ENCODE measurements around the gene HM13.

Gene HM13

GRCh38 chr20:31566658-31567379, 52.6 kb downstream of the HM13 start:
- no peaks in the 10 kb centered on the region for H3K27me3 ChIP-seq (replicated peaks; ENCODE audit: control insufficient read depth, insufficient read depth, low read length, poor library complexity, severe bottlenecking)
- no peak overlapping the region for H3K27ac ChIP-seq (ENCODE audit: insufficient read depth, low read length, poor library complexity, severe bottlenecking)
- H3K4me1 ChIP-seq (ENCODE audit: control insufficient read depth, insufficient read depth, low read length, poor library complexity, severe bottlenecking), result peaks cover 4% of the 10 kb centered on the region
- H3K9me3 ChIP-seq (ENCODE audit: control insufficient read depth, low read length), result no peaks in the 10 kb centered on the region
- peaks cover 40% of the 10 kb centered on the region for H3K36me3 ChIP-seq (ENCODE audit: control insufficient read depth, insufficient read depth, low read length)
- no peak overlapping the region for H3K4me3 ChIP-seq (ENCODE audit: insufficient read depth, low read depth, low read length, poor library complexity, severe bottlenecking)
- peak in 1 of 3 donors; percentile 6 for DNase-seq

DNA sequence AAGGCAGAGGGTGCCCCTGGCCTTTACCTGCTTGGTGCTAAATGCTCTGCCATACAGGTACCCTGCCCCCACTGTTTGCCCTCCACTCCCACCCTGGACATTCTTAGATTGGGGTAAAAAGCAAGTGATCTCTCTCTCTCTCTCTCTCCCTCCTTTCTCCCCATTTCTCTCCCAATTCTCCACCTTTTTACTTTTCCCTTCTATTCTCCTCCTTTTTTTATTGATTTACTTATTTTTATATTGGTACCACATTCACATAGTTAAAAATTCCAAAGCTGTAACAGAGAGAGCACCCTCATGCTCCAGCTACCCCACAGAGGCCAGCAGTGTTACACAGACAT, 53.1 kb downstream of the HM13 start:
- Histone ChIP-seq H3K4me1 (ENCODE audit: control insufficient read depth, insufficient read depth, low read length, poor library complexity, severe bottlenecking) (peaks cover 6% of the 10 kb centered on the region), H3K36me3 (ENCODE audit: control insufficient read depth, insufficient read depth, low read length) (peaks cover 35% of the 10 kb centered on the region), H3K4me3 (ENCODE audit: insufficient read depth, low read depth, low read length, poor library complexity, severe bottlenecking) (no peak overlapping the region), H3K9me3 (ENCODE audit: control insufficient read depth, low read length) (no peaks in the 10 kb centered on the region), H3K27ac (ENCODE audit: insufficient read depth, low read length, poor library complexity, severe bottlenecking) (no peak overlapping the region), H3K27me3 (replicated peaks; ENCODE audit: control insufficient read depth, insufficient read depth, low read length, poor library complexity, severe bottlenecking) (no peaks in the 10 kb centered on the region)
- no peak for DNase-seq

DNA sequence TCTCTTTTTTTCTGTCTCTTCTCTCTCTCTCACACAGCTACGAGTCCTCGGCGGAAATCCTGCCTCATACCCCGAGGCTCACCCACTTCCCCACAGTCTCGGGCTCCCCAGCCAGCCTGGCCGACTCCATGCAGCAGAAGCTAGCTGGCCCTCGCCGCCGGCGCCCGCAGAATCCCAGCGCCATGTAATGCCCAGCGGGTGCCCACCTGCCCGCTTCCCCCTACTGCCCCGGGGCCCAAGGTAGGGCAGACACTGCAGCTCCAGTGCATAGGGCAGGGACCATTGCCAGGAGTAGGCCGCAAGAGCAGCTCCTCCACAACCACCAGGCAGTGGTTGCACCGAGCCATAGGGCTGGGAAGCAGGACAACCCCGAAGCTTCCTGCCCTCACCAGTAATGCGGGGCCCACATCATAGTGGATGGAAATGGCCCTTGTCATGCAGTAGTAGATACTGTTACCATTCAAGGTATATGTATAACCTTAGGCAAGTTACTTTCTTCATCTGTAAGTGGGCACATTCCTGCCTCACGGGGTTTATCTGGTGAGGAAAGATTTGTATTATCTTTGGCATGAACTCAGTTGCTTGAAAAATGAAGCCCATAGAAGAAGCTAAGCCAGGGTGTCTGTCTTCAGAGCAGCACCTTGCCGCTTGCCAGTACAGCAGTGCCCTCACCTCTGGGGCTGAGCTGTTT, 53.9 kb downstream of the HM13 start:
- no peak overlapping the region for H3K4me3 ChIP-seq (ENCODE audit: insufficient read depth, low read depth, low read length, poor library complexity, severe bottlenecking)
- no peak for DNase-seq
- no peaks in the 10 kb centered on the region for H3K9me3 ChIP-seq (ENCODE audit: control insufficient read depth, low read length)

GRCh38 chr20:31568773-31569162, 54.5 kb downstream of the HM13 start:
- H3K27me3 ChIP-seq (replicated peaks; ENCODE audit: control insufficient read depth, insufficient read depth, low read length, poor library complexity, severe bottlenecking), result no peaks in the 10 kb centered on the region
- peaks cover 23% of the 10 kb centered on the region for H3K36me3 ChIP-seq (ENCODE audit: control insufficient read depth, insufficient read depth, low read length)
- H3K27ac ChIP-seq (ENCODE audit: insufficient read depth, low read length, poor library complexity, severe bottlenecking), result no peak overlapping the region
- H3K4me3 ChIP-seq (ENCODE audit: insufficient read depth, low read depth, low read length, poor library complexity, severe bottlenecking), result no peak overlapping the region
- peaks cover 17% of the 10 kb centered on the region for H3K4me1 ChIP-seq (ENCODE audit: control insufficient read depth, insufficient read depth, low read length, poor library complexity, severe bottlenecking)
- no peaks in the 10 kb centered on the region for H3K9me3 ChIP-seq (ENCODE audit: control insufficient read depth, low read length)
- no peak for DNase-seq

More for the DNA sequence above, 53.9 kb downstream of the HM13 start:
- no peak overlapping the region for H3K27ac ChIP-seq (ENCODE audit: insufficient read depth, low read length, poor library complexity, severe bottlenecking)
- H3K27me3 ChIP-seq (replicated peaks; ENCODE audit: control insufficient read depth, insufficient read depth, low read length, poor library complexity, severe bottlenecking), result no peaks in the 10 kb centered on the region
- peaks cover 27% of the 10 kb centered on the region for H3K36me3 ChIP-seq (ENCODE audit: control insufficient read depth, insufficient read depth, low read length)
- H3K4me1 ChIP-seq (ENCODE audit: control insufficient read depth, insufficient read depth, low read length, poor library complexity, severe bottlenecking), result peaks cover 12% of the 10 kb centered on the region

GRCh38 chr20:31569163-31570020, 55.1 kb downstream of the HM13 start:
- H3K4me1 ChIP-seq (ENCODE audit: control insufficient read depth, insufficient read depth, low read length, poor library complexity, severe bottlenecking), result peaks cover 18% of the 10 kb centered on the region
- DNase-seq, result peak; percentile 26 to 42 (median 36)
- no peak overlapping the region for H3K27ac ChIP-seq (ENCODE audit: insufficient read depth, low read length, poor library complexity, severe bottlenecking)

GRCh38 chr20:31570021-31570463, 55.8 kb downstream of the HM13 start:
- Histone ChIP-seq H3K27me3 (replicated peaks; ENCODE audit: control insufficient read depth, insufficient read depth, low read length, poor library complexity, severe bottlenecking) (no peaks in the 10 kb centered on the region), H3K27ac (ENCODE audit: insufficient read depth, low read length, poor library complexity, severe bottlenecking) (no peak overlapping the region), H3K9me3 (ENCODE audit: control insufficient read depth, low read length) (no peaks in the 10 kb centered on the region), H3K4me1 (ENCODE audit: control insufficient read depth, insufficient read depth, low read length, poor library complexity, severe bottlenecking) (peaks cover 18% of the 10 kb centered on the region), H3K36me3 (ENCODE audit: control insufficient read depth, insufficient read depth, low read length) (peaks cover 15% of the 10 kb centered on the region), H3K4me3 (ENCODE audit: insufficient read depth, low read depth, low read length, poor library complexity, severe bottlenecking) (no peak overlapping the region)
- DNase-seq, result no peak

More at GRCh38 chr20:31569163-31570020, 55.1 kb downstream of the HM13 start:
- Histone ChIP-seq H3K9me3 (ENCODE audit: control insufficient read depth, low read length) (no peaks in the 10 kb centered on the region), H3K27me3 (replicated peaks; ENCODE audit: control insufficient read depth, insufficient read depth, low read length, poor library complexity, severe bottlenecking) (no peaks in the 10 kb centered on the region), H3K36me3 (ENCODE audit: control insufficient read depth, insufficient read depth, low read length) (peaks cover 17% of the 10 kb centered on the region), H3K4me3 (ENCODE audit: insufficient read depth, low read depth, low read length, poor library complexity, severe bottlenecking) (no peak overlapping the region)

- no peak for DNase-seq
- Histone ChIP-seq H3K9me3 (ENCODE audit: control insufficient read depth, low read length) (no peaks in the 10 kb centered on the region), H3K27ac (ENCODE audit: insufficient read depth, low read length, poor library complexity, severe bottlenecking) (no peak overlapping the region), H3K36me3 (ENCODE audit: control insufficient read depth, insufficient read depth, low read length) (peaks cover 15% of the 10 kb centered on the region), H3K4me3 (ENCODE audit: insufficient read depth, low read depth, low read length, poor library complexity, severe bottlenecking) (no peak overlapping the region), H3K4me1 (ENCODE audit: control insufficient read depth, insufficient read depth, low read length, poor library complexity, severe bottlenecking) (peaks cover 18% of the 10 kb centered on the region), H3K27me3 (replicated peaks; ENCODE audit: control insufficient read depth, insufficient read depth, low read length, poor library complexity, severe bottlenecking) (no peaks in the 10 kb centered on the region)
These were observed 56.7 kb downstream of the HM13 start for GRCh38 chr20:31570735-31571617.

- peaks cover 11% of the 10 kb centered on the region for H3K36me3 ChIP-seq (ENCODE audit: control insufficient read depth, insufficient read depth, low read length)
- H3K4me3 ChIP-seq (ENCODE audit: insufficient read depth, low read depth, low read length, poor library complexity, severe bottlenecking), result peak overlapping the region; percentile 52
- peak overlapping the region; percentile 75 for H3K27ac ChIP-seq (ENCODE audit: insufficient read depth, low read length, poor library complexity, severe bottlenecking)
- no peak for DNase-seq
- no peaks in the 10 kb centered on the region for H3K27me3 ChIP-seq (replicated peaks; ENCODE audit: control insufficient read depth, insufficient read depth, low read length, poor library complexity, severe bottlenecking)
- no peaks in the 10 kb centered on the region for H3K9me3 ChIP-seq (ENCODE audit: control insufficient read depth, low read length)
- peaks cover 15% of the 10 kb centered on the region for H3K4me1 ChIP-seq (ENCODE audit: control insufficient read depth, insufficient read depth, low read length, poor library complexity, severe bottlenecking)
These were observed 57.9 kb downstream of the HM13 start for GRCh38 chr20:31572042-31572700.
